Activated CD4-positive, alpha-beta memory T cell treated with anti-CD3 and anti-CD28 coated beads for 36 hours (primary cell): ENCODE measurements around the gene TIAM1. TPM values are rescaled to one million over a fixed set of nuclear protein-coding genes. Genes with fewer than 3 reads are reported as not detected.

Experiments used
- CTCF ChIA-PET: fragments of 350-600 bp; sonication (Branson Sonifier 250); formaldehyde crosslinking; loops from one replicate; lab custom pipeline; 2021; ENCODE audit warnings: antibody characterized with exemption, inconsistent platforms; lab: Charles Lee
- POLR2A ChIA-PET: fragments of 350-600 bp; sonication (Branson Sonifier 250); formaldehyde crosslinking; loops from one replicate; lab custom pipeline; 2021; ENCODE audit warnings: antibody characterized with exemption; lab: Charles Lee
- DNase-seq: peaks from one replicate; pipeline ENCODE4 v3.0.0-alpha.2; 2020
- H3K27ac Mint-ChIP-seq: one replicate; pipeline ENCODE4 v1.8.0; 2021; ENCODE audit warnings: mixed read lengths
- H3K27me3 Mint-ChIP-seq: one replicate; pipeline ENCODE4 v1.8.0; 2021; ENCODE audit warnings: mixed read lengths
- H3K36me3 Mint-ChIP-seq: one replicate; pipeline ENCODE4 v1.8.0; 2021; ENCODE audit warnings: mixed read lengths
- H3K4me1 Mint-ChIP-seq: one replicate; pipeline ENCODE4 v1.8.0; 2021; ENCODE audit warnings: low read depth, mixed read lengths
- H3K4me3 Mint-ChIP-seq: one replicate; pipeline ENCODE4 v1.8.0; 2021; ENCODE audit warnings: mild to moderate bottlenecking, mixed read lengths
- H3K9me3 Mint-ChIP-seq: one replicate; pipeline ENCODE4 v1.8.0; 2021; ENCODE audit warnings: mixed read lengths
- intact Hi-C: fragments of 100-400 bp; cut with micrococcal nuclease; formaldehyde crosslinking; loops from one replicate; pipeline ENCODE4 v1.15.1; 2023
- total RNA-seq, 2 experiments: library from RNA; stranded (reverse); gene quantifications; one replicate each; pipeline ENCODE4 v1.2.3, GENCODE V29; 2021

Gene TIAM1
- total RNA-seq, 2 experiments from 2014 or later: 74.8 to 74.9 TPM

- Mint-ChIP-seq H3K4me1 (peaks cover 54% of the 10 kb centered on the region), H3K36me3 (peaks cover 37% of the 10 kb centered on the region), H3K27me3 (no peaks in the 10 kb centered on the region), H3K4me3 (no peak overlapping the region), H3K9me3 (peaks cover 3% of the 10 kb centered on the region), H3K27ac (no peak overlapping the region)
- ChIA-PET POLR2A (no interaction called here), CTCF (no interaction called here)
- DNase-seq: no peak
- intact Hi-C loops: no loop called here
These were observed 14.5 kb downstream of the TIAM1 start for GRCh38 chr21:31329456-31330143.

- peak overlapping the region; percentile 88 for H3K27ac Mint-ChIP-seq
- DNase-seq: peak; percentile 81
- peaks cover 3% of the 10 kb centered on the region for H3K9me3 Mint-ChIP-seq
- H3K4me1 Mint-ChIP-seq: peaks cover 30% of the 10 kb centered on the region
- H3K4me3 Mint-ChIP-seq: peak overlapping the region; percentile 47
- intact Hi-C loops: loop anchor here (1.0 to 2.0 kb wide), 8 partner anchors 13 to 233 kb away; no protein-coding TSS in a partner anchor
- ChIA-PET CTCF (interaction anchor here (0.7 to 2.4 kb wide), 8 partner anchors 16 to 277 kb away, joined by 3 to 12 read pairs (median 4); no protein-coding TSS in a partner anchor), POLR2A (interaction anchor here (0.7 to 2.2 kb wide), 10 partner anchors 9 to 232 kb away, joined by 3 to 21 read pairs (median 8); partner anchors contain the start of gene TIAM1)
- H3K27me3 Mint-ChIP-seq: no peaks in the 10 kb centered on the region
- H3K36me3 Mint-ChIP-seq: peaks cover 35% of the 10 kb centered on the region
These were observed 17.4 kb downstream of the TIAM1 start for GRCh38 chr21:31326522-31327242.

- Mint-ChIP-seq H3K4me1 (peaks cover 14% of the 10 kb centered on the region), H3K36me3 (peaks cover 5% of the 10 kb centered on the region), H3K4me3 (no peak overlapping the region), H3K9me3 (no peaks in the 10 kb centered on the region), H3K27me3 (no peaks in the 10 kb centered on the region), H3K27ac (no peak overlapping the region)
- CTCF ChIA-PET: interaction anchor here (1.1 kb wide), 1 partner anchor 262 kb away, joined by 3 read pairs; no protein-coding TSS in a partner anchor
- intact Hi-C loops: no loop called here
- POLR2A ChIA-PET: no interaction called here
- DNase-seq: no peak
These were observed 25.1 kb downstream of the TIAM1 start for GRCh38 chr21:31318971-31319370.

GRCh38 chr21:31317688-31318087, 26.4 kb downstream of the TIAM1 start:
- Mint-ChIP-seq H3K4me3 (no peak overlapping the region), H3K27me3 (no peaks in the 10 kb centered on the region), H3K27ac (peak overlapping the region; percentile 29), H3K36me3 (peaks cover 3% of the 10 kb centered on the region), H3K9me3 (no peaks in the 10 kb centered on the region), H3K4me1 (peaks cover 14% of the 10 kb centered on the region)
- ChIA-PET CTCF (interaction anchor here (1.1 kb wide), 1 partner anchor 263 kb away, joined by 3 read pairs; no protein-coding TSS in a partner anchor), POLR2A (no interaction called here)
- DNase-seq: no peak
- intact Hi-C loops: no loop called here

- ChIA-PET POLR2A (no interaction called here), CTCF (no interaction called here)
- H3K4me1 Mint-ChIP-seq: peaks cover 14% of the 10 kb centered on the region
- H3K36me3 Mint-ChIP-seq: peaks cover 4% of the 10 kb centered on the region
- H3K27ac Mint-ChIP-seq: no peak overlapping the region
- H3K9me3 Mint-ChIP-seq: no peaks in the 10 kb centered on the region
- intact Hi-C loops: no loop called here
- no peaks in the 10 kb centered on the region for H3K27me3 Mint-ChIP-seq
- no peak overlapping the region for H3K4me3 Mint-ChIP-seq
- DNase-seq: no peak
These were observed 27.4 kb downstream of the TIAM1 start for GRCh38 chr21:31316488-31317169.

GRCh38 chr21:31316072-31316471, 28.0 kb downstream of the TIAM1 start:
- H3K36me3 Mint-ChIP-seq: peaks cover 7% of the 10 kb centered on the region
- peaks cover 14% of the 10 kb centered on the region for H3K4me1 Mint-ChIP-seq
- H3K27me3 Mint-ChIP-seq: no peaks in the 10 kb centered on the region
- H3K27ac Mint-ChIP-seq: no peak overlapping the region
- ChIA-PET CTCF (no interaction called here), POLR2A (no interaction called here)
- intact Hi-C loops: no loop called here
- no peak for DNase-seq
- H3K9me3 Mint-ChIP-seq: no peaks in the 10 kb centered on the region
- no peak overlapping the region for H3K4me3 Mint-ChIP-seq

- H3K4me1 Mint-ChIP-seq: no peaks in the 10 kb centered on the region
- DNase-seq: no peak
- H3K4me3 Mint-ChIP-seq: no peak overlapping the region
- no peaks in the 10 kb centered on the region for H3K27me3 Mint-ChIP-seq
- intact Hi-C loops: no loop called here
- H3K27ac Mint-ChIP-seq: no peak overlapping the region
- ChIA-PET POLR2A (no interaction called here), CTCF (no interaction called here)
- no peaks in the 10 kb centered on the region for H3K9me3 Mint-ChIP-seq
- peaks cover 3% of the 10 kb centered on the region for H3K36me3 Mint-ChIP-seq
These were observed 33.3 kb downstream of the TIAM1 start for GRCh38 chr21:31310750-31311149.

GRCh38 chr21:31308584-31308983, 35.5 kb downstream of the TIAM1 start:
- Mint-ChIP-seq H3K9me3 (no peaks in the 10 kb centered on the region), H3K27me3 (no peaks in the 10 kb centered on the region), H3K4me3 (no peak overlapping the region), H3K4me1 (peaks cover 4% of the 10 kb centered on the region), H3K27ac (no peak overlapping the region), H3K36me3 (peaks cover 6% of the 10 kb centered on the region)
- ChIA-PET POLR2A (no interaction called here), CTCF (no interaction called here)
- DNase-seq: no peak
- intact Hi-C loops: no loop called here

GRCh38 chr21:31305888-31306287, 38.2 kb downstream of the TIAM1 start:
- no peaks in the 10 kb centered on the region for H3K9me3 Mint-ChIP-seq
- CTCF ChIA-PET: interaction anchor here (0.6 kb wide), 1 partner anchor 72 kb away, joined by 3 read pairs; no protein-coding TSS in a partner anchor
- no peak for DNase-seq
- H3K36me3 Mint-ChIP-seq: peaks cover 3% of the 10 kb centered on the region
- H3K4me3 Mint-ChIP-seq: no peak overlapping the region
- H3K27ac Mint-ChIP-seq: no peak overlapping the region
- no peaks in the 10 kb centered on the region for H3K27me3 Mint-ChIP-seq
- intact Hi-C loops: no loop called here
- H3K4me1 Mint-ChIP-seq: peaks cover 10% of the 10 kb centered on the region
- POLR2A ChIA-PET: no interaction called here

GRCh38 chr21:31299291-31300147, 44.5 kb downstream of the TIAM1 start:
- Mint-ChIP-seq H3K27me3 (no peaks in the 10 kb centered on the region), H3K27ac (peak overlapping the region; percentile 45), H3K4me1 (peaks cover 43% of the 10 kb centered on the region), H3K36me3 (peaks cover 6% of the 10 kb centered on the region), H3K4me3 (peak overlapping the region; percentile 32), H3K9me3 (no peaks in the 10 kb centered on the region)
- no peak for DNase-seq
- intact Hi-C loops: no loop called here
- POLR2A ChIA-PET: no interaction called here
- CTCF ChIA-PET: interaction anchor here (1.3 kb wide), 1 partner anchor 17 kb away, joined by 3 read pairs; no protein-coding TSS in a partner anchor

- Mint-ChIP-seq H3K4me1 (peaks cover 47% of the 10 kb centered on the region), H3K4me3 (peak overlapping the region; percentile 32), H3K36me3 (peaks cover 3% of the 10 kb centered on the region), H3K27me3 (no peaks in the 10 kb centered on the region), H3K27ac (peak overlapping the region; percentile 45), H3K9me3 (no peaks in the 10 kb centered on the region)
- CTCF ChIA-PET: interaction anchor here (1.3 kb wide), 1 partner anchor 16 kb away, joined by 3 read pairs; no protein-coding TSS in a partner anchor
- intact Hi-C loops: no loop called here
- POLR2A ChIA-PET: no interaction called here
- no peak for DNase-seq
These were observed 45.3 kb downstream of the TIAM1 start for GRCh38 chr21:31298618-31299269.
